A549 (cell line): Measurements from ENCODE around the gene MAP3K14. TPM values are rescaled to one million over a fixed set of nuclear protein-coding genes. Genes with fewer than 3 reads are reported as not detected.

Experiments used
- ATAC-seq, 2 experiments: fragments of 200-7000 bp in 1 of 2; fragments of >200 bp in 1 of 2; cut with Nextera tagmentation in 1 of 2; cut with Tn5 transposase in 1 of 2; 3 replicates each; pipeline versions ENCODE4 v1.8.0 to v1.9.1; 2018 to 2020; ENCODE audit warnings: mild to moderate bottlenecking in 1 of 2, moderate library complexity in 1 of 2
- CTCF ChIA-PET: fragments of 300-600 bp; sonication (Branson Sonifier 250); formaldehyde crosslinking; extraction: SDS; loops from one replicate; lab custom pipeline; 2021; ENCODE audit warnings: antibody characterized with exemption, inconsistent platforms; lab: Yijun Ruan, JAX
- POLR2A ChIA-PET: fragments of 350-600 bp; formaldehyde crosslinking; extraction: SDS; loops from one replicate; lab custom pipeline; 2021; ENCODE audit warnings: antibody characterized with exemption, inconsistent platforms; lab: Yijun Ruan, JAX
- DNase-seq, 2 experiments: peaks; one replicate each; pipeline versions ENCODE4 v3.0.0 to v3.0.0-alpha.2; 2011 to 2016; ENCODE audit warnings: low read depth in 1 of 2, low spot score in 1 of 2
- FAIRE-seq: peaks from 2 replicates; lab custom pipeline; 2011; peaks lifted over from hg19 to GRCh38; lab: Jason Lieb, UNC
- H3K27ac ChIP-seq, 2 experiments: fragments of >200 bp; sonication (Bioruptor Twin); formaldehyde crosslinking; 3 replicates each; pipeline ENCODE4 v1.5.1; 2016 to 2017
- H3K4me1 ChIP-seq: fragments of >200 bp; sonication (Bioruptor Twin); formaldehyde crosslinking; 3 replicates; pipeline ENCODE4 v1.6.1; 2016
- H3K4me2 ChIP-seq: fragments of >200 bp; sonication (Bioruptor Twin); formaldehyde crosslinking; 3 replicates; pipeline ENCODE4 v1.6.1; 2016
- H3K4me3 ChIP-seq: fragments of >200 bp; sonication (Bioruptor Twin); formaldehyde crosslinking; 3 replicates; pipeline ENCODE4 v1.5.1; 2016
- H3K9me3 ChIP-seq: fragments of >200 bp; sonication (Bioruptor Twin); formaldehyde crosslinking; 3 replicates; pipeline ENCODE4 v1.6.1; 2016
- CBX8 ChIP-seq: fragments of 200-600 bp; sonication (generic); IDR thresholded peaks from 2 replicates; pipeline ENCODE4 v1.6.1; 2016
- CEBPB ChIP-seq, 2 experiments: fragments of >200 bp in 1 of 2; sonication (Bioruptor Twin) in 1 of 2; formaldehyde crosslinking in 1 of 2; IDR thresholded peaks; 2 replicates each; pipeline ENCODE4 v1.6.1; 2012 to 2016
- EHF ChIP-seq: fragments of 250-450 bp; sonication (Bioruptor Pico); IDR thresholded peaks from 2 replicates; pipeline ENCODE4 v1.5.0; 2020; ENCODE audit warnings: mild to moderate bottlenecking
- ESRRA ChIP-seq: fragments of 150-350 bp; IDR thresholded peaks from 2 replicates; pipeline ENCODE4 v1.6.1; 2014; ENCODE audit warnings: mild to moderate bottlenecking, low read length, borderline replicate concordance
- FOSL2 ChIP-seq, 2 experiments: fragments of 450-650 bp in 1 of 2; fragments of >200 bp in 1 of 2; sonication (Bioruptor Twin) in 1 of 2; formaldehyde crosslinking; IDR thresholded peaks; 2 replicates each; pipeline versions ENCODE4 v1.5.0 to v1.6.1; 2016 to 2020; ENCODE audit warnings: mild to moderate bottlenecking in 1 of 2, moderate library complexity in 1 of 2
- FOXS1 ChIP-seq: fragments of 250-450 bp; sonication (Bioruptor Pico); IDR thresholded peaks from 2 replicates; pipeline ENCODE4 v1.5.0; 2020; ENCODE audit warnings: mild to moderate bottlenecking, moderate library complexity
- GATA3 ChIP-seq: IDR thresholded peaks from 2 replicates; pipeline ENCODE4 v1.6.1; 2012; ENCODE audit warnings: borderline replicate concordance
- HDAC2 ChIP-seq: fragments of 200-600 bp; sonication (generic); IDR thresholded peaks from 2 replicates; pipeline ENCODE4 v1.6.1; 2016
- HEYL ChIP-seq: fragments of 250-450 bp; sonication (Bioruptor Pico); IDR thresholded peaks from 2 replicates; pipeline ENCODE4 v1.8.0; 2021; ENCODE audit warnings: mild to moderate bottlenecking, moderate library complexity
- HOXB13 ChIP-seq: fragments of 250-450 bp; sonication (Bioruptor Pico); IDR thresholded peaks from 2 replicates; pipeline ENCODE4 v1.5.0; 2020; ENCODE audit warnings: low read depth, mild to moderate bottlenecking, moderate library complexity
- HOXB5 ChIP-seq: fragments of 250-450 bp; sonication (Bioruptor Pico); IDR thresholded peaks from 2 replicates; pipeline ENCODE4 v1.5.0; 2020; ENCODE audit warnings: mild to moderate bottlenecking, moderate library complexity
- MYC ChIP-seq: IDR thresholded peaks from 2 replicates; pipeline ENCODE4 v1.6.1; 2012; ENCODE audit warnings: mild to moderate bottlenecking, inconsistent platforms, low read length, improper control_type of control experiment, borderline replicate concordance
- NFE2L2 ChIP-seq: fragments of 150-350 bp; conservative IDR thresholded peaks from 2 replicates; pipeline ENCODE4 v1.6.1; 2014; ENCODE audit warnings: low read length
- PHF8 ChIP-seq: fragments of 200-600 bp; sonication (generic); IDR thresholded peaks from 2 replicates; pipeline ENCODE4 v1.6.1; 2016; ENCODE audit warnings: low read depth, mild to moderate bottlenecking, antibody characterized with exemption, moderate library complexity, borderline replicate concordance
- RAD21 ChIP-seq, 2 experiments: fragments of >200 bp in 1 of 2; sonication (Bioruptor Twin) in 1 of 2; formaldehyde crosslinking in 1 of 2; IDR thresholded peaks in 1 of 2; conservative IDR thresholded peaks in 1 of 2; 2 replicates in 1 of 2; 3 replicates in 1 of 2; pipeline ENCODE4 v1.6.1; 2012 to 2018; ENCODE audit warnings: inconsistent platforms in 1 of 2
- RCOR1 ChIP-seq: fragments of 150-350 bp; IDR thresholded peaks from 2 replicates; pipeline ENCODE4 v1.6.1; 2014; ENCODE audit warnings: antibody characterized with exemption, low read length, low read depth
- ZFP36 ChIP-seq: fragments of 450-650 bp; IDR thresholded peaks from 2 replicates; pipeline ENCODE4 v1.6.1; 2014; ENCODE audit warnings: borderline replicate concordance; ENCODE audit not compliant: partially characterized antibody
- WGBS: methylation state at CpG from one replicate; pipeline ENCODE4 v1.1.6; 2017; ENCODE audit errors: missing lambda C conversion rate; 5-methylcytosine and 5-hydroxymethylcytosine counted together
- polyA plus RNA-seq, 4 experiments: library from polyadenylated mRNA; depleted of rRNA in 3 of 4; stranded (reverse); fragments of >200 nt; fragmentation: RNase III in 1 of 4; extraction: RNeasy Plus Mini Kit Qiagen cat#74134 plus additional on column Dnase treatment in 1 of 4; gene quantifications; 2 replicates in 3 of 4; 3 replicates in 1 of 4; pipeline ENCODE4 v1.2.3, GENCODE V29; 2011 to 2017
- TF ChIP-seq, protein P1 (sequence below): IDR thresholded peaks from 2 replicates; pipeline ENCODE4 v1.6.1; 2012; ENCODE audit warnings: low read depth, borderline replicate concordance
- TF ChIP-seq, protein P2 (sequence below): fragments of 200-600 bp; sonication (generic); IDR thresholded peaks from 2 replicates; pipeline ENCODE4 v1.6.1; 2016; ENCODE audit warnings: antibody characterized with exemption, mild to moderate bottlenecking, moderate library complexity

Gene MAP3K14
- polyA plus RNA-seq, 2 of the 4 experiments (the other 2 are of a cell fraction) = 9.1 to 34.5 TPM

DNA sequence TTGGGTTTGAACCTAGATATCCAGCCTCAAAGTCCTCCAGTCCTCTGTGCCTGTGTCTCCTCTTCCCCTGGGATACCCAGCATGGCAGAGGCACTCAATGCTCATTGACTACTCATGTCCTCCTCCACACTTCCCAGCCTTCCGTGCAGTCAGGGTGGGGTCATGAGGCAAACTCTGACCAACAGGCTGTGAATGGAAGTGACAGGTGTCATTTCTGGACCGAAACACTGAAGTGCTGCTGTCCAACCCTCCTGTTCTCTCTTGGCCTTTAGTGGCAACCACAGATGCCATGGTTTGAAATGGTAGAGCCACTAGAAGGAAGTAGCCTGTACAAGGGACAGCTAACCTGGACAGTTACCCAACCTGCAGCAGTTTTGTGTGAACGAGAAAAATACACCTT is 46.7 kb upstream of the MAP3K14 start:
- POLR2A ChIA-PET = interaction anchor here (1.2 kb wide), 1 partner anchor 8 kb away, joined by 3 read pairs; no protein-coding TSS in a partner anchor

DNA sequence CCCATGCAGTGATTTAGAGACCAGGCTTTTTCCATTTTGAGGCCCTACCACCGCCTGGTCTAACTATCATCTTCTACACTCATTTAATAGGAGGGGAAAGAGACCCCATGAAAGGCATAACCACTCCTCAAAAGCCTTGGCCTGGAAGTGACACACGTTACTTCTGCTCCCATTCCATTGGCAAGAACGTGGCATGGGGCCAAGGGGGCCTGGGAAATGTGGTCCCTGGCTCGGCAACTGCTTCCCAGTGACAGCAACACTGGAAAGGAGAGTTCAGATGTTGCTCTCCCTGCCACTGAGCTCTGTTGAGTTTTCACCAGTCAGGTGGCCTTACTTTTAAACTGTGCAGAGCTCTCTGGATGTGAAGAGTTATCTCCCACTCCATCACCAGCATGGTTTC is 45.2 kb upstream of the MAP3K14 start:
- ATAC-seq = no peak
- no peak for FAIRE-seq
- no peaks in the 10 kb centered on the region for H3K9me3 ChIP-seq
- peaks cover 13% of the 10 kb centered on the region for H3K4me1 ChIP-seq
- H3K4me3 ChIP-seq = no peak overlapping the region
- no peak for DNase-seq
- ChIA-PET POLR2A (interaction anchor here (1.2 kb wide), 1 partner anchor 10 kb away, joined by 3 read pairs; no protein-coding TSS in a partner anchor), CTCF (interaction anchor here (1.0 to 18.2 kb wide), 7 partner anchors 24 to 127 kb away, joined by 3 to 294 read pairs (median 4); no protein-coding TSS in a partner anchor)
- 71% methylated on average over 4 of the region's 4 CpGs for WGBS
- H3K4me2 ChIP-seq = no peak overlapping the region
- TF ChIP-seq CBX8 = no peak
- H3K27ac ChIP-seq = peak overlapping the region in 1 of 2 experiments; percentile 7; a peak in 1 of 6 replicates

More for the DNA sequence above, 46.7 kb upstream of the MAP3K14 start:
- CTCF ChIA-PET = interaction anchor here (0.5 to 18.2 kb wide), 11 partner anchors 17 to 1047 kb away, joined by 3 to 294 read pairs (median 6); partner anchors contain the start of gene MAP3K14
- H3K4me2 ChIP-seq = no peak overlapping the region
- TF ChIP-seq FOXS1 (CRISPR knock-in tag) (no peak), HOXB13 (CRISPR knock-in tag) (no peak), HEYL (CRISPR knock-in tag) (no peak), ESRRA (no peak), GATA3 (no peak), HOXB5 (CRISPR knock-in tag) (no peak), EHF (no peak)
- TF ChIP-seq, protein P1, sequence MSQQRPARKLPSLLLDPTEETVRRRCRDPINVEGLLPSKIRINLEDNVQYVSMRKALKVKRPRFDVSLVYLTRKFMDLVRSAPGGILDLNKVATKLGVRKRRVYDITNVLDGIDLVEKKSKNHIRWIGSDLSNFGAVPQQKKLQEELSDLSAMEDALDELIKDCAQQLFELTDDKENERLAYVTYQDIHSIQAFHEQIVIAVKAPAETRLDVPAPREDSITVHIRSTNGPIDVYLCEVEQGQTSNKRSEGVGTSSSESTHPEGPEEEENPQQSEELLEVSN = no peak
- TF ChIP-seq, all 56 proteins: peak for 0
- Histone ChIP-seq H3K9me3 (no peaks in the 10 kb centered on the region), H3K4me1 (peaks cover 22% of the 10 kb centered on the region), H3K27ac (0 out of 6 replicates have a peak overlapping the region, but pooled peaks of 1 of the 2 experiments have one; percentile 3), H3K4me3 (no peak overlapping the region)
- ATAC-seq (no peak), DNase-seq (no peak), FAIRE-seq (no peak)
- WGBS = 95% methylated on average over 3 of the region's 3 CpGs

DNA sequence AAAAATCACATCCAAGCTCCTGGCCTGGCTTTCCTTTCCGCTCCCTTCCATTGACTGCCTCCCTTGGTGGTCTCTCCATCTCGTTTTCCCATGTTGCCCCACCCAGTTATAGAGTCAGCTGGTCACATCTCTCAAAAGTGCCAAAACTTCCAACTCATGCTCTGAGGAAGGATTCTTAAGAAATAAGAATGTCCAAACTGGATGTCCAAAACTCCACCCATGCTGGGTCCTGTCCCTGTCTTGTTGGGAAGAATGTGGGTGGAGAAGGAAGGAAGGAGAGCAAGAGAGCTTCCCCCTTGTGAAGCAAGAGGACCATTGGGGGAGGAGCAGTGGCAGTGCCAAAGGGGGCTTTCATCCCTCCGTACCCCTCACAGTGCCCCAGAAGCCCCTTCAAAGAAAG is 44.6 kb upstream of the MAP3K14 start:
- FAIRE-seq (no peak), DNase-seq (no peak), ATAC-seq (no peak)
- H3K9me3 ChIP-seq = no peaks in the 10 kb centered on the region
- no peak overlapping the region for H3K27ac ChIP-seq
- no peak overlapping the region for H3K4me3 ChIP-seq
- H3K4me2 ChIP-seq = no peak overlapping the region
- 72% methylated on average over 3 of the region's 3 CpGs for WGBS
- CTCF ChIA-PET = interaction anchor here (0.8 to 18.2 kb wide), 4 partner anchors 9 to 84 kb away, joined by 4 to 294 read pairs (median 24); no protein-coding TSS in a partner anchor
- POLR2A ChIA-PET = interaction anchor here (0.7 kb wide), 1 partner anchor 11 kb away, joined by 3 read pairs; no protein-coding TSS in a partner anchor
- TF ChIP-seq RCOR1 (no peak), MYC (no peak), PHF8 (no peak)
- peaks cover 8% of the 10 kb centered on the region for H3K4me1 ChIP-seq

DNA sequence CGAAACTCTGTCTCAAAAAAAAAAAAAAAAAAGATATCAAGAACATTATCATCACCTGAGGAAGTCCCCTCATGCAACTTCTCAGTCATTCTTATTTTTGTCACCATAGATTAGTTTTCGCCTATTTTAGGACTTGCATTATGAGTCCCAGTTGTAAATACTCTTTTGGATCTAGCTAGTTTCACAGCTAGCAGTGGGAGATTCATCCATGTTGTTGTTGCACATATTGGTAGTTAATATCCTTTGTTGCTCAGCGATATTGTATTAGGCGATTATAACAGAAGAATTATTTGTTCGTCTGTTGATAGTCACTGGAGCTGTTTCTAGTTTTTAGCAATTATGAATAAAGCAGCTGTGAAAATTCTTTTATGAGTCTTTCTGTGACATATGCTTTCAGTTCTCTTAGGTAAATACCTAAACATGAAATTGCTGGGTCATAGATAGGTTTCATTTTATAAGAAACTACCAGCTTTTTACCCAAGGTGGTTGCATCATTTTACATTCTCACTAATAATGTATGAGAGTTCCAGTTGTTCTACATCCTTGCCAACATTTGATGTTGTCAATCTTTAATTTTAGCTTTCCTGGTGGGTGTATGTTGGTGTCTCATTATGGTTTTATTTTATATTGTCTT is 40.7 kb upstream of the MAP3K14 start:
- TF ChIP-seq ZFP36 = peak; percentile 76
- no peak for TF ChIP-seq RAD21 (conservative IDR thresholded peaks at IDR 0.05 in 1 of 2, IDR thresholded peaks at IDR 0.05 in 1 of 2)
- TF ChIP-seq CEBPB (IDR thresholded peaks at IDR 0.05) = no peak
- TF ChIP-seq NFE2L2 = no peak
- no peak for TF ChIP-seq FOSL2 (IDR thresholded peaks at IDR 0.05)
- 0 out of 2 replicates have a peak, but pooled peaks have one; percentile 14 for TF ChIP-seq FOSL2 (CRISPR knock-in tag; IDR thresholded peaks at IDR 0.05)
- TF ChIP-seq HDAC2 = no peak
- TF ChIP-seq, protein P2, sequence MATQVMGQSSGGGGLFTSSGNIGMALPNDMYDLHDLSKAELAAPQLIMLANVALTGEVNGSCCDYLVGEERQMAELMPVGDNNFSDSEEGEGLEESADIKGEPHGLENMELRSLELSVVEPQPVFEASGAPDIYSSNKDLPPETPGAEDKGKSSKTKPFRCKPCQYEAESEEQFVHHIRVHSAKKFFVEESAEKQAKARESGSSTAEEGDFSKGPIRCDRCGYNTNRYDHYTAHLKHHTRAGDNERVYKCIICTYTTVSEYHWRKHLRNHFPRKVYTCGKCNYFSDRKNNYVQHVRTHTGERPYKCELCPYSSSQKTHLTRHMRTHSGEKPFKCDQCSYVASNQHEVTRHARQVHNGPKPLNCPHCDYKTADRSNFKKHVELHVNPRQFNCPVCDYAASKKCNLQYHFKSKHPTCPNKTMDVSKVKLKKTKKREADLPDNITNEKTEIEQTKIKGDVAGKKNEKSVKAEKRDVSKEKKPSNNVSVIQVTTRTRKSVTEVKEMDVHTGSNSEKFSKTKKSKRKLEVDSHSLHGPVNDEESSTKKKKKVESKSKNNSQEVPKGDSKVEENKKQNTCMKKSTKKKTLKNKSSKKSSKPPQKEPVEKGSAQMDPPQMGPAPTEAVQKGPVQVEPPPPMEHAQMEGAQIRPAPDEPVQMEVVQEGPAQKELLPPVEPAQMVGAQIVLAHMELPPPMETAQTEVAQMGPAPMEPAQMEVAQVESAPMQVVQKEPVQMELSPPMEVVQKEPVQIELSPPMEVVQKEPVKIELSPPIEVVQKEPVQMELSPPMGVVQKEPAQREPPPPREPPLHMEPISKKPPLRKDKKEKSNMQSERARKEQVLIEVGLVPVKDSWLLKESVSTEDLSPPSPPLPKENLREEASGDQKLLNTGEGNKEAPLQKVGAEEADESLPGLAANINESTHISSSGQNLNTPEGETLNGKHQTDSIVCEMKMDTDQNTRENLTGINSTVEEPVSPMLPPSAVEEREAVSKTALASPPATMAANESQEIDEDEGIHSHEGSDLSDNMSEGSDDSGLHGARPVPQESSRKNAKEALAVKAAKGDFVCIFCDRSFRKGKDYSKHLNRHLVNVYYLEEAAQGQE = no peak
- Histone ChIP-seq H3K27ac (no peak overlapping the region), H3K4me2 (no peak overlapping the region), H3K4me3 (no peak overlapping the region), H3K9me3 (0 out of 3 replicates have a peak, but pooled peaks cover 2% of the 10 kb centered on the region), H3K4me1 (peaks cover 10% of the 10 kb centered on the region; the same call in 2 of the 3 replicates)
- ChIA-PET CTCF (interaction anchor here (0.6 to 4.7 kb wide), 11 partner anchors 10 to 123 kb away, joined by 3 to 43 read pairs (median 4); no protein-coding TSS in a partner anchor), POLR2A (interaction anchor here (1.2 kb wide), 1 partner anchor 15 kb away, joined by 3 read pairs; no protein-coding TSS in a partner anchor)
- DNase-seq (no peak), FAIRE-seq (no peak), ATAC-seq (no peak)
- WGBS = 89% methylated on average over 5 of the region's 5 CpGs
